MG63 (cell line): ENCODE results near the gene GPRC5B. TPM values are rescaled to one million over a fixed set of nuclear protein-coding genes. Genes with fewer than 3 reads are reported as not detected.

Experiments used
- DNase-seq: peaks from one replicate; pipeline ENCODE4 v3.0.0-alpha.2; 2020
- H3K27me3 ChIP-seq: fragments of 250-450 bp; sonication (Bioruptor Pico); 2 replicates; pipeline ENCODE4 v1.5.1; 2020; ENCODE audit warnings: mild to moderate bottlenecking, moderate library complexity
- H3K36me3 ChIP-seq: fragments of 250-450 bp; sonication (Bioruptor Pico); 2 replicates; pipeline ENCODE4 v1.5.1; 2020; ENCODE audit warnings: mild to moderate bottlenecking, moderate library complexity
- H3K4me3 ChIP-seq: fragments of 250-450 bp; sonication (Bioruptor Pico); 2 replicates; pipeline ENCODE4 v1.5.1; 2020; ENCODE audit warnings: mild to moderate bottlenecking, moderate library complexity
- H3K9me3 ChIP-seq: fragments of 250-450 bp; sonication (Bioruptor Pico); 2 replicates; pipeline ENCODE4 v1.5.1; 2020; ENCODE audit warnings: mild to moderate bottlenecking, moderate library complexity
- total RNA-seq: library from RNA; depleted of rRNA; stranded (reverse); fragments of >200 nt; shearing (Covaris generic); gene quantifications from 2 replicates; pipeline ENCODE4 v1.2.3, GENCODE V29; 2014; ENCODE audit warnings: low replicate concordance

GPRC5B gene
- total RNA-seq, 1 experiment from 2014 or later = 5.3 TPM

GRCh38 chr16:19907161-19907992, 22.7 kb upstream of the GPRC5B start:
- Histone ChIP-seq H3K36me3 (no peaks in the 10 kb centered on the region), H3K4me3 (no peak overlapping the region), H3K9me3 (no peaks in the 10 kb centered on the region), H3K27me3 (no peaks in the 10 kb centered on the region)
- peak; percentile 57 for DNase-seq

GRCh38 chr16:19901164-19901563, 16.5 kb upstream of the GPRC5B start:
- no peak overlapping the region for H3K4me3 ChIP-seq
- peaks cover 3% of the 10 kb centered on the region for H3K27me3 ChIP-seq
- DNase-seq = no peak
- no peaks in the 10 kb centered on the region for H3K9me3 ChIP-seq
- no peaks in the 10 kb centered on the region for H3K36me3 ChIP-seq

- DNase-seq = no peak
- Histone ChIP-seq H3K4me3 (no peak overlapping the region), H3K27me3 (peaks cover 6% of the 10 kb centered on the region), H3K9me3 (no peaks in the 10 kb centered on the region), H3K36me3 (no peaks in the 10 kb centered on the region)
Measured at GRCh38 chr16:19899605-19899955, 14.9 kb upstream of the GPRC5B start.

- Histone ChIP-seq H3K9me3 (no peaks in the 10 kb centered on the region), H3K4me3 (no peak overlapping the region), H3K36me3 (no peaks in the 10 kb centered on the region), H3K27me3 (peaks cover 6% of the 10 kb centered on the region)
- peak; percentile 34 for DNase-seq
Measured at GRCh38 chr16:19898924-19899604, 14.4 kb upstream of the GPRC5B start.

GRCh38 chr16:19898166-19898565, 13.5 kb upstream of the GPRC5B start:
- H3K36me3 ChIP-seq = no peaks in the 10 kb centered on the region
- no peaks in the 10 kb centered on the region for H3K9me3 ChIP-seq
- H3K27me3 ChIP-seq = peaks cover 6% of the 10 kb centered on the region
- DNase-seq = no peak
- no peak overlapping the region for H3K4me3 ChIP-seq

- Histone ChIP-seq H3K4me3 (no peak overlapping the region), H3K27me3 (peaks cover 6% of the 10 kb centered on the region), H3K36me3 (no peaks in the 10 kb centered on the region), H3K9me3 (no peaks in the 10 kb centered on the region)
- DNase-seq = no peak
Measured at GRCh38 chr16:19896951-19897350, 12.3 kb upstream of the GPRC5B start.

- Histone ChIP-seq H3K36me3 (no peaks in the 10 kb centered on the region), H3K4me3 (no peak overlapping the region), H3K27me3 (peaks cover 6% of the 10 kb centered on the region), H3K9me3 (no peaks in the 10 kb centered on the region)
- DNase-seq = no peak
Measured at GRCh38 chr16:19894586-19894985, 9.9 kb upstream of the GPRC5B start.

GRCh38 chr16:19892902-19893301, 8.3 kb upstream of the GPRC5B start:
- no peak for DNase-seq
- Histone ChIP-seq H3K4me3 (no peak overlapping the region), H3K9me3 (no peaks in the 10 kb centered on the region), H3K27me3 (peaks cover 3% of the 10 kb centered on the region), H3K36me3 (no peaks in the 10 kb centered on the region)

GRCh38 chr16:19890901-19891300, 6.3 kb upstream of the GPRC5B start:
- no peak overlapping the region for H3K4me3 ChIP-seq
- DNase-seq = no peak
- no peaks in the 10 kb centered on the region for H3K9me3 ChIP-seq
- H3K36me3 ChIP-seq = no peaks in the 10 kb centered on the region
- H3K27me3 ChIP-seq = peaks cover 3% of the 10 kb centered on the region

- Histone ChIP-seq H3K36me3 (no peaks in the 10 kb centered on the region), H3K4me3 (no peak overlapping the region), H3K9me3 (no peaks in the 10 kb centered on the region), H3K27me3 (no peaks in the 10 kb centered on the region)
- no peak for DNase-seq
Measured at GRCh38 chr16:19888834-19889233, 4.2 kb upstream of the GPRC5B start.

GRCh38 chr16:19886073-19886941, 1.7 kb upstream of the GPRC5B start:
- Histone ChIP-seq H3K4me3 (0 out of 2 replicates have a peak overlapping the region, but pooled peaks have one; percentile 5), H3K27me3 (no peaks in the 10 kb centered on the region), H3K36me3 (no peaks in the 10 kb centered on the region), H3K9me3 (no peaks in the 10 kb centered on the region)
- DNase-seq = peak; percentile 65

GRCh38 chr16:19885451-19886072, 914 bp upstream of the GPRC5B start:
- Histone ChIP-seq H3K36me3 (no peaks in the 10 kb centered on the region), H3K4me3 (no peak overlapping the region), H3K27me3 (no peaks in the 10 kb centered on the region), H3K9me3 (no peaks in the 10 kb centered on the region)
- no peak for DNase-seq

- Histone ChIP-seq H3K4me3 (peak overlapping the region; percentile 58), H3K9me3 (no peaks in the 10 kb centered on the region), H3K27me3 (no peaks in the 10 kb centered on the region), H3K36me3 (no peaks in the 10 kb centered on the region)
- peak; percentile 16 for DNase-seq
Measured at GRCh38 chr16:19883966-19884485, 622 bp downstream of the GPRC5B start.

- Histone ChIP-seq H3K9me3 (no peaks in the 10 kb centered on the region), H3K4me3 (peak overlapping the region; percentile 58; the same call in 1 of the 2 replicates), H3K27me3 (no peaks in the 10 kb centered on the region), H3K36me3 (no peaks in the 10 kb centered on the region)
- no peak for DNase-seq
Measured at GRCh38 chr16:19883296-19883965, 1.2 kb downstream of the GPRC5B start.

- Histone ChIP-seq H3K36me3 (no peaks in the 10 kb centered on the region), H3K4me3 (no peak overlapping the region), H3K27me3 (no peaks in the 10 kb centered on the region), H3K9me3 (no peaks in the 10 kb centered on the region)
- DNase-seq = no peak
Measured at GRCh38 chr16:19882646-19883045, 2.0 kb downstream of the GPRC5B start.

GRCh38 chr16:19882186-19882585, 2.5 kb downstream of the GPRC5B start:
- DNase-seq = no peak
- Histone ChIP-seq H3K36me3 (no peaks in the 10 kb centered on the region), H3K9me3 (no peaks in the 10 kb centered on the region), H3K4me3 (no peak overlapping the region), H3K27me3 (no peaks in the 10 kb centered on the region)
